ENCODE results near the gene C11orf52. TPM values are rescaled to one million over a fixed set of nuclear protein-coding genes. Genes with fewer than 3 reads are reported as not detected.

C11orf52 gene
- total and polyA plus RNA-seq, 2 of the 13 experiments (the other 11 are each of a cell fraction or from before 2014, with no cell fraction given): 7.4 to 11.0 TPM

- TF ChIP-seq PREB (CRISPR knock-in tag; IDR thresholded peaks at IDR 0.05) (no peak), ZNF564 (CRISPR knock-in tag; IDR thresholded peaks at IDR 0.05) (0 out of 2 replicates have a peak, but pooled peaks have one; percentile 22), ASH2L (IDR thresholded peaks at IDR 0.05; ENCODE audit: insufficient read length, low read depth, low read length) (peak; percentile 87), CENPX (CRISPR knock-in tag; IDR thresholded peaks at IDR 0.05) (no peak), ZNF451 (CRISPR knock-in tag; IDR thresholded peaks at IDR 0.05) (no peak), ZFX (CRISPR knock-in tag; IDR thresholded peaks at IDR 0.05; ENCODE audit: low read depth) (peak; percentile 81), CHD2 (IDR thresholded peaks at IDR 0.05; ENCODE audit: low read depth, low read length) (no peak), CERS6 (CRISPR knock-in tag; IDR thresholded peaks at IDR 0.05) (no peak), ZXDC (CRISPR knock-in tag; IDR thresholded peaks at IDR 0.05) (no peak), KIAA2018 (CRISPR knock-in tag; IDR thresholded peaks at IDR 0.05; ENCODE audit: borderline replicate concordance) (no peak), ZNF891 (CRISPR knock-in tag; IDR thresholded peaks at IDR 0.05) (peak; percentile 68), HMGXB4 (CRISPR knock-in tag; IDR thresholded peaks at IDR 0.05; ENCODE audit: borderline replicate concordance in 1 of 2, low read depth in 1 of 2) (peak; percentile 95 to 97)
These were observed 39.7 kb upstream of the C11orf52 start, which contains the start of the genes CFAP68 and FDXACB1 (continued) for GRCh38 chr11:111878849-111879636.
